22Rv1 (cell line): Measurements from ENCODE around the gene THY1.

Source experiments
- ZFX ChIP-seq: fragments of 450-650 bp; IDR thresholded peaks from 2 replicates; pipeline ENCODE4 v1.6.1; 2017; ENCODE audit warnings: antibody characterized with exemption, borderline replicate concordance
- TF ChIP-seq, protein P1 (sequence below): fragments of 450-650 bp; IDR thresholded peaks from 2 replicates; pipeline ENCODE4 v1.5.1; 2017; ENCODE audit warnings: mild to moderate bottlenecking

DNA sequence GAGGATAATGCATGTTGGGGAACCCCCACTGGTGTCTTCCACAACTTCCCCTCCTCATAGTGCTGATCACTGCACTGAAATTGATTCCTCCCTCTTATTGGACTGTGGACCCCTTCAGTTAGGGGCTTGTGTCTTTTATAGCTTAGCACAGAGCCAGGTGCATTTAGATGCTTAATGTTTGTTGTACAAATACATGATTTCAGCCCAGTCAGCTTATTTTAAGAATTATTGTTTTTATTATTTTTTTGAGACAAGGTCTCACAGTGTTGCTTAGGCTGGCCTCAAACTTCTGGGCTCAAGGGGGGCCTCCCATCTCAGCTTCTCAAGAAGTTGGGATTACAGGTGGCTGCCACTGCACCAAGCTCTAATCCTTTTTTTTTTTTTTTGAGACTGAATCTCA lies 8.2 kb downstream of the THY1 start:
- TF ChIP-seq, protein P1, sequence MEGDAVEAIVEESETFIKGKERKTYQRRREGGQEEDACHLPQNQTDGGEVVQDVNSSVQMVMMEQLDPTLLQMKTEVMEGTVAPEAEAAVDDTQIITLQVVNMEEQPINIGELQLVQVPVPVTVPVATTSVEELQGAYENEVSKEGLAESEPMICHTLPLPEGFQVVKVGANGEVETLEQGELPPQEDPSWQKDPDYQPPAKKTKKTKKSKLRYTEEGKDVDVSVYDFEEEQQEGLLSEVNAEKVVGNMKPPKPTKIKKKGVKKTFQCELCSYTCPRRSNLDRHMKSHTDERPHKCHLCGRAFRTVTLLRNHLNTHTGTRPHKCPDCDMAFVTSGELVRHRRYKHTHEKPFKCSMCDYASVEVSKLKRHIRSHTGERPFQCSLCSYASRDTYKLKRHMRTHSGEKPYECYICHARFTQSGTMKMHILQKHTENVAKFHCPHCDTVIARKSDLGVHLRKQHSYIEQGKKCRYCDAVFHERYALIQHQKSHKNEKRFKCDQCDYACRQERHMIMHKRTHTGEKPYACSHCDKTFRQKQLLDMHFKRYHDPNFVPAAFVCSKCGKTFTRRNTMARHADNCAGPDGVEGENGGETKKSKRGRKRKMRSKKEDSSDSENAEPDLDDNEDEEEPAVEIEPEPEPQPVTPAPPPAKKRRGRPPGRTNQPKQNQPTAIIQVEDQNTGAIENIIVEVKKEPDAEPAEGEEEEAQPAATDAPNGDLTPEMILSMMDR: no peak
- TF ChIP-seq ZFX: no peak
